H1 (cell line): ENCODE data around the gene CIC. TPM values are rescaled to one million over a fixed set of nuclear protein-coding genes. Genes with fewer than 3 reads are reported as not detected.
A peak's percentile ranks its signal among the peaks of the same experiment; 100 is the strongest.

Source experiments
- CTCF ChIA-PET: fragments of 300-600 bp; sonication (Branson Sonifier 250); formaldehyde crosslinking; loops from one replicate; lab custom pipeline; 2021; ENCODE audit not compliant: partially characterized antibody; lab: Charles Lee
- POLR2A ChIA-PET: fragments of 300-600 bp; sonication (Branson Sonifier 250); formaldehyde crosslinking; loops from one replicate; lab custom pipeline; 2021; ENCODE audit warnings: inconsistent platforms; ENCODE audit not compliant: partially characterized antibody; lab: Charles Lee
- DNase-seq, 2 experiments: peaks; one replicate each; pipeline versions ENCODE4 v3.0.0 to v3.0.0-alpha.2; 2010 to 2022; ENCODE audit warnings: low spot score in 2 of 2, low read depth in 1 of 2, mixed read lengths in 1 of 2
- FAIRE-seq: peaks from 2 replicates; lab custom pipeline; 2011; peaks lifted over from hg19 to GRCh38; lab: Jason Lieb, UNC
- H2AFZ ChIP-seq: 2 replicates; pipeline ENCODE4 v1.8.1; 2012; ENCODE audit warnings: low read length, inconsistent platforms
- H2AK5ac ChIP-seq: 2 replicates; pipeline ENCODE4 v1.6.1; 2013; ENCODE audit warnings: low read depth, low read length
- H2BK120ac ChIP-seq: replicated peaks from 2 replicates; pipeline ENCODE3; 2013; ENCODE audit warnings: low read depth, low read length, inconsistent platforms
- H2BK12ac ChIP-seq: 2 replicates; pipeline ENCODE4 v1.6.1; 2013; ENCODE audit warnings: low read depth, low read length
- H2BK15ac ChIP-seq: 2 replicates; pipeline ENCODE4 v1.6.1; 2013; ENCODE audit warnings: low read length
- H2BK20ac ChIP-seq: 2 replicates; pipeline ENCODE4 v1.6.1; 2013; ENCODE audit warnings: low read length
- H2BK5ac ChIP-seq: 2 replicates; pipeline ENCODE4 v1.6.1; 2013; ENCODE audit warnings: low read depth, low read length
- H3K14ac ChIP-seq: 2 replicates; pipeline ENCODE4 v1.6.1; 2013; ENCODE audit warnings: inconsistent platforms; ENCODE audit not compliant: insufficient read length
- H3K18ac ChIP-seq: 2 replicates; pipeline ENCODE4 v1.6.1; 2013; ENCODE audit warnings: low read length; ENCODE audit errors: extremely low read depth
- H3K23ac ChIP-seq: 2 replicates; pipeline ENCODE4 v1.6.1; 2013; ENCODE audit warnings: inconsistent platforms; ENCODE audit not compliant: insufficient read length
- H3K23me2 ChIP-seq: 2 replicates; pipeline ENCODE4 v1.6.1; 2013; ENCODE audit warnings: low read depth, low read length
- H3K27ac ChIP-seq: 2 replicates; pipeline ENCODE4 v1.6.1; 2011; ENCODE audit warnings: low read depth, low read length, inconsistent platforms
- H3K27me3 ChIP-seq, 4 experiments: replicated peaks in 1 of 4; 1 replicate in 1 of 4; 2 replicates in 3 of 4; pipeline versions ENCODE4 v1.6.1 to v1.8.1; 2011 to 2013; ENCODE audit warnings: low read length in 3 of 4, mild to moderate bottlenecking in 3 of 4, inconsistent platforms in 2 of 4, mixed read lengths in 2 of 4, moderate library complexity in 1 of 4; ENCODE audit not compliant: control insufficient read depth in 3 of 4, insufficient read depth in 3 of 4; ENCODE audit errors: extremely low read depth in 1 of 4
- H3K36me3 ChIP-seq, 4 experiments: 2 replicates each; pipeline versions ENCODE4 v1.6.1 to v1.8.1; 2011 to 2013; ENCODE audit warnings: mild to moderate bottlenecking in 4 of 4, low read length in 3 of 4, moderate library complexity in 2 of 4, control low read depth in 1 of 4, inconsistent platforms in 1 of 4; ENCODE audit not compliant: insufficient read depth in 4 of 4, control insufficient read depth in 2 of 4
- H3K4ac ChIP-seq: replicated peaks from 2 replicates; pipeline ENCODE3; 2013; ENCODE audit warnings: low read length, low read depth, mixed read lengths, inconsistent platforms; ENCODE audit not compliant: insufficient read length
- H3K4me1 ChIP-seq, 4 experiments: replicated peaks in 1 of 4; 1 replicate in 1 of 4; 2 replicates in 3 of 4; pipeline versions ENCODE4 v1.6.1 to v1.8.1; 2011 to 2013; ENCODE audit warnings: low read length in 3 of 4, inconsistent platforms in 2 of 4, mixed read lengths in 1 of 4; ENCODE audit not compliant: insufficient read depth in 4 of 4, control insufficient read depth in 3 of 4
- H3K4me2 ChIP-seq, 2 experiments: 2 replicates each; pipeline versions ENCODE4 v1.6.1 to v1.8.1; 2011 to 2013; ENCODE audit warnings: low read depth in 2 of 2, low read length in 2 of 2, control low read depth in 1 of 2, inconsistent platforms in 1 of 2, mild to moderate bottlenecking in 1 of 2; ENCODE audit not compliant: insufficient read depth in 1 of 2
- H3K4me3 ChIP-seq, 4 experiments: fragments of 200-600, 300-600 bp in 1 of 4; sonication (generic), shearing (Covaris generic), sonication (Bioruptor Twin) in 1 of 4; 2 replicates each; pipeline versions ENCODE4 v1.5.1 to v1.8.1; 2011 to 2016; ENCODE audit warnings: low read length in 4 of 4, low read depth in 3 of 4, control low read depth in 2 of 4, inconsistent platforms in 2 of 4, mild to moderate bottlenecking in 2 of 4, mixed read lengths in 1 of 4, moderate library complexity in 1 of 4; ENCODE audit not compliant: insufficient read depth in 2 of 4; ENCODE audit errors: extremely low read depth in 1 of 4
- H3K56ac ChIP-seq: replicated peaks from 2 replicates; pipeline ENCODE3; 2013; ENCODE audit warnings: low read depth, mild to moderate bottlenecking, mixed read lengths, low read length, inconsistent platforms; ENCODE audit not compliant: insufficient read length
- H3K79me1 ChIP-seq: 2 replicates; pipeline ENCODE4 v1.6.1; 2013; ENCODE audit warnings: low read depth, low read length, control low read depth
- H3K79me2 ChIP-seq, 2 experiments: 2 replicates each; pipeline versions ENCODE4 v1.6.1 to v1.8.1; 2012 to 2013; ENCODE audit warnings: low read length in 2 of 2, mild to moderate bottlenecking in 2 of 2, inconsistent platforms in 1 of 2; ENCODE audit not compliant: insufficient read depth in 2 of 2, control insufficient read depth in 1 of 2
- H3K9ac ChIP-seq, 4 experiments: replicated peaks in 1 of 4; 1 replicate in 1 of 4; 2 replicates in 3 of 4; pipeline versions ENCODE4 v1.6.1 to v1.8.1; 2011 to 2013; ENCODE audit warnings: low read depth in 3 of 4, low read length in 3 of 4, control low read depth in 2 of 4, mild to moderate bottlenecking in 2 of 4, moderate library complexity in 2 of 4, inconsistent platforms in 1 of 4; ENCODE audit errors: extremely low read depth in 1 of 4
- H3K9me3 ChIP-seq, 2 experiments: 2 replicates each; pipeline versions ENCODE4 v1.6.1 to v1.8.1; 2012 to 2013; ENCODE audit warnings: mild to moderate bottlenecking in 2 of 2, moderate library complexity in 2 of 2, control low read depth in 1 of 2, inconsistent platforms in 1 of 2, low read depth in 1 of 2, low read length in 1 of 2, mixed read lengths in 1 of 2; ENCODE audit not compliant: insufficient read depth in 2 of 2
- H4K20me1 ChIP-seq, 2 experiments: replicated peaks in 1 of 2; 2 replicates each; pipeline versions ENCODE3 to v1.8.1; 2011 to 2013; ENCODE audit warnings: inconsistent platforms in 2 of 2, low read length in 2 of 2, mild to moderate bottlenecking in 1 of 2; ENCODE audit not compliant: insufficient read depth in 2 of 2, control insufficient read depth in 1 of 2
- H4K5ac ChIP-seq: 2 replicates; pipeline ENCODE4 v1.6.1; 2013; ENCODE audit warnings: low read length, low read depth, mixed read lengths, inconsistent platforms; ENCODE audit not compliant: insufficient read length
- H4K8ac ChIP-seq: 2 replicates; pipeline ENCODE4 v1.8.0; 2013; ENCODE audit warnings: mild to moderate bottlenecking, moderate library complexity, low read length, inconsistent platforms; ENCODE audit not compliant: insufficient read depth; ENCODE audit errors: extremely low read depth
- H4K91ac ChIP-seq: replicated peaks from 2 replicates; pipeline ENCODE3; 2013; ENCODE audit warnings: low read length, mixed read lengths, inconsistent platforms; ENCODE audit not compliant: insufficient read length
- WGBS, 2 experiments: shearing (Covaris generic) in 1 of 2; methylation state at CpG; one replicate each; pipeline versions ENCODE4 v1.1.6 to v1.1.7; 2013 to 2015; ENCODE audit warnings: low lambda C conversion rate in 2 of 2, mixed read lengths in 2 of 2, inconsistent platforms in 1 of 2, low coverage in 1 of 2, missing lambda C conversion rate in 1 of 2; ENCODE audit not compliant: insufficient replicate concordance in 2 of 2, insufficient coverage in 1 of 2, insufficient read length in 1 of 2; ENCODE audit errors: extremely low coverage in 1 of 2, missing lambda C conversion rate in 1 of 2; 5-methylcytosine and 5-hydroxymethylcytosine counted together
- polyA plus RNA-seq, 7 experiments: library from polyadenylated mRNA; depleted of rRNA in 3 of 7; stranded (reverse) in 5 of 7; unstranded in 2 of 7; fragments of >200 nt in 5 of 7; fragments of 200-250 nt in 2 of 7; gene quantifications; 1 replicate in 5 of 7; 2 replicates in 1 of 7; 4 replicates in 1 of 7; pipeline versions ENCODE4 v1.2.1 to v1.2.3, GENCODE V29; 2011 to 2013; ENCODE audit warnings: missing spikeins in 2 of 7, mixed read lengths in 2 of 7
- total RNA-seq: library from RNA; stranded (reverse); fragmentation: NEBNext Ultra II Directional; extraction: Animal tissue kit (Norgen Biotek cat#: 25700); gene quantifications from 2 replicates; pipeline ENCODE4 v1.2.1, GENCODE V29; 2021

The CIC gene
- total and polyA plus RNA-seq, 2 of the 8 experiments (the other 6 are each of a cell fraction or from before 2014, with no cell fraction given): 13.2 to 43.6 TPM

- H3K27ac ChIP-seq: no peak overlapping the region; the same call in 1 of the 2 replicates
- H3K27me3 ChIP-seq: no peaks in the 10 kb centered on the region
- H3K23ac ChIP-seq: no peak overlapping the region
- H4K20me1 ChIP-seq: peaks cover 3 to 16% of the 10 kb centered on the region in 2 experiments
- H3K4me3 ChIP-seq: peak overlapping the region; percentile 29 to 57 (median 41); a peak in 4 of 8 replicates
- no peak overlapping the region for H4K91ac ChIP-seq
- peaks cover 30% of the 10 kb centered on the region for H3K23me2 ChIP-seq
- no peak overlapping the region for H3K18ac ChIP-seq
- no peak overlapping the region for H2BK20ac ChIP-seq
- no peak overlapping the region for H2BK12ac ChIP-seq
- ChIA-PET POLR2A (interaction anchor here (1.0 to 4.3 kb wide), 3 partner anchors 11 to 34 kb away, joined by 3 to 20 read pairs (median 4); no protein-coding TSS in a partner anchor), CTCF (interaction anchor here (1.2 to 6.6 kb wide), 3 partner anchors 9 to 41 kb away, joined by 3 to 41 read pairs (median 3); no protein-coding TSS in a partner anchor)
- H2BK15ac ChIP-seq: no peak overlapping the region
- no peak for DNase-seq
- no CpG with 5 or more reads among the region's 76 CpGs for WGBS, 2 experiments
- no peak overlapping the region for H3K14ac ChIP-seq
- no peak overlapping the region for H2AFZ ChIP-seq
- no peak overlapping the region for H3K56ac ChIP-seq
- H3K9ac ChIP-seq: peak overlapping the region in 2 of 4 experiments; percentile 25 to 41; a peak in 2 of 7 replicates
- H2AK5ac ChIP-seq: no peak overlapping the region
- H2BK5ac ChIP-seq: no peak overlapping the region
- peaks cover 0 to 22% of the 10 kb centered on the region in 2 experiments; a peak in 2 of 4 replicates for H3K79me2 ChIP-seq
- peaks cover 21% of the 10 kb centered on the region for H3K79me1 ChIP-seq
- no peaks in the 10 kb centered on the region for H3K9me3 ChIP-seq
- no peak for FAIRE-seq
- H3K4me2 ChIP-seq: peak overlapping the region; percentile 34 to 97; a peak in 2 of 4 replicates
- H3K4me1 ChIP-seq: peaks cover 9 to 42% (median 29%) of the 10 kb centered on the region in 4 experiments
- no peak overlapping the region for H3K4ac ChIP-seq
- H2BK120ac ChIP-seq: no peak overlapping the region
- no peak overlapping the region for H4K5ac ChIP-seq
- H3K36me3 ChIP-seq: peaks cover 9 to 21% (median 18%) of the 10 kb centered on the region in 4 experiments; a peak in 7 of 8 replicates
- H4K8ac ChIP-seq: no peak overlapping the region
These were observed 15.0 kb downstream of the CIC start for GRCh38 chr19:42284066-42284501.
